ENCODE measurements around the gene CDH4. TPM values are rescaled to one million over a fixed set of nuclear protein-coding genes. Genes with fewer than 3 reads are reported as not detected.

The CDH4 gene
- polyA plus RNA-seq, 1 donor = 1.2 TPM

DNA sequence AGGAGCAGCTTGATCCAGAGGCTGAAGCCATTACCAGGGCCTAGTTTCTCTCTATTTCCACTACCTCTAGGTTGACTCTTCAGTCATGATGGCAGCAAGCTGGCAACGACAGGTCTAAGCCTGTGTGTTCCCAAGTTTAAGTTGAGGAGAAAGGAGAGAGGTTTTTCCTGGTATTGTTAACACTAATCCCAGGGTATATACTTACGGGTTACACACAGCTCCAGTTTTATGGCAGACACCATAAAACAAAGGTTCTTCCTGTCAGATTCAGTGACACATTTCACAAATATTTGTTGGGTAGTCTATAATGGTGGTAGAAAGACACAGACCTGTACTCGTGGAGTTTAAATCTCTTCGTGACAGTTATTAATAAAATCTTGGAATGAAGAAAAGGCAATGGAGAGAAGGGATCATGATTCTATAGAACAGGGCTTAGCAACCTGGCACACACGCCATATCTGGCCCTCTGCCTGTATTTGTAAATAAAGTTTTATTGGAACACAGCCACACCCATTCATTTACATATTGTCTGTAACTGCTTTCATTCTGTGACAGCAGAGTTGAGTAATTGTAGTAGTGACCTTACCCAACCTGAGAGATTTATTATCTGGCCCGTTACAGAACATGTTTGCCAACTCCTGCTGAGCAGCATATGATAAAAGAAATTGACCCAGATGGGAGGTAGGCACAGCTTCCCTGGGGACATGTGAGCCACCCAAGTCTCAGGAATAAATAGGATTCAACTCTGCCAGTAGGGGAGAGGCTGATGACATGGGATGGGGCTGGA, 323.3 kb downstream of the CDH4 start:
- no peak for DNase-seq (ENCODE audit: low read depth)

DNA sequence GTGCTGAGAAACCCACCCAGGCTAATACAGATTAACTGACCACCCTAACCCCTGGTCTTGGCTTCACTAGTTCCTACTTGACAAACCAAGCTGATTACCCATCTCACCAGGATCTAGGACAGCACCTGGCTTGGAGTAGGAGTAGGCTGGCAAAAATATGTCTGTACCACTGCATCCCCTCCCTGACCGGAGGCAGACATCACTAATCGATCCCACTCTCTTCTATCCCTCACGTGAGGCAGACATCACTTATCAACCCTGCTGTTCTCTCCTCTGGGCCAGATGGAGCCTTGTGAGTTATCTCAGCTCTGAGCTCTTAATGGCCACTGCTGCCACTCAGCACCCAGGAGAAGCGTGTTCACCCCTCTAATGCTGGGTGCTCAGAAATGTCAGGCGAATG, 324.3 kb downstream of the CDH4 start:
- DNase-seq (ENCODE audit: low read depth) = no peak

- DNase-seq (ENCODE audit: low read depth) = no peak
These were observed 325.0 kb downstream of the CDH4 start for GRCh38 chr20:61577065-61577464.

DNA sequence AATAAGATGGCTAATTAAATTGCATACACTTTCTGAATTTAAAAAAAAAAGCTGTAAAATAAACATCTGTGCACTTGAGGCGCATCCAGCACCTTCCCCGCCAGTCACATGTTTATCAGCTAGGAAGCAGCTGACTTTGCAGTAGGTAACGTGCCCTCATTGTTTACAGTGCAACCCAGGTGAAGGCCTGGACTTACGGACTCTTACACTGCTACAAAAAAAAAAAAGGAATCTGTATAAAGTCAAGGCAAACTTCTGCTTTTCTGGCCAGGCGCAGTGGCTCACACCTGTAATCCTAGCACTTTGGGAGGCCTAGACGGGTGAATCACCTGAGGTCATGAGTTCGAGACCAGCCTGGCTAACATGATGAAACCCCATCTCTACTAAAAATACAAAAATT, 327.8 kb downstream of the CDH4 start:
- DNase-seq (ENCODE audit: low read depth) = no peak

- DNase-seq (ENCODE audit: low read depth) = no peak
These were observed 329.1 kb downstream of the CDH4 start for GRCh38 chr20:61580958-61581824.

- DNase-seq (ENCODE audit: low read depth) = no peak
These were observed 329.7 kb downstream of the CDH4 start for GRCh38 chr20:61581825-61582188.

GRCh38 chr20:61582196-61582923, 330.3 kb downstream of the CDH4 start:
- no peak for DNase-seq (ENCODE audit: low read depth)

GRCh38 chr20:61583356-61583755, 331.3 kb downstream of the CDH4 start:
- no peak for DNase-seq (ENCODE audit: low read depth)

- DNase-seq (ENCODE audit: low read depth) = no peak
These were observed 332.8 kb downstream of the CDH4 start for GRCh38 chr20:61584851-61585250.

DNA sequence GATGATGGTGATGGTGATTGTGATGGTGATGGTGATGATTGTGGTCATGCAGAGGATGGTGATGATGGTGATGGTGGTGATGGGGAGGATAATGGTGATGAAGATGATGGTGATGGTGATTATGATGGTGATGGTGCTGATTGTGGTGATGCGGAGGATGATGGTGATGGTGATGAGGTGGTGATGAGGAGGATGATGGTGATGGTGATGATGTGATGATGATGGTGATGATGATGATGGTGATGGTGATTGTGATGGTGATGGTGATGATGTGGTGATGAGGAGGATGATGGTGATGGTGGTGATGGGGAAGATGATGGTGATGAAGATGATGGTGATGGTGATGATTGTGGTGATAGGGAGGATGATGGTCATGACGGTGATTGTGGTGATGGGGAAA, 333.7 kb downstream of the CDH4 start:
- DNase-seq (ENCODE audit: low read depth) = no peak

GRCh38 chr20:61587036-61587435, 335.0 kb downstream of the CDH4 start:
- DNase-seq (ENCODE audit: low read depth) = no peak

DNA sequence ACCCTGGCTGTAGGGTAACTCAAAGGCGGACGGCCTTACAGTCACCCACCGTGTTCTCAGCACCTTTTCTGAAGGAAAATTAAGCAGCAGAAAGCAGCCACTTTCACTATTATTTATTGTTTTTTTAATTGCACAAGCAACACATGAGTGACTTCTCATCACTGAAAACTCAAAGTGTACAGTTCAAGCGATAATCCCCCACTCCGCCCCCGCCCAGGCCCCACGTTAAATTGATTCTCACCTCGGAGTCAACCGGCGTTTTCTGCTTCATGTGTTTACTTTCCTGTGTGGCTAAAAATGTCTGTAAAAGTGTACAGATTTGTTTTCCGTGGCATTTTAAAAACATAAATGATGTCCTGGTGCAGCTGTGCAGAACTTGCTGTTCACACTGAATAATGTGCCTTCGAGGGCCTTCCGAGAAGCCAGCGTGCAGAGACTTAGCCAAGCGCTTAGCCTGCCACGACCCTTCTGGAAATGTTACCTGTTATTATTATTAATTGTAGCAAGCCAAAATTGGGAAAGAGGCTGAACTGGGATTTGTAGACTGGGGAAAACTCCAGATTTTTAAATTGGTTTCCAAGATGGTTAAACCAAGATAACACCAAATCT, 335.7 kb downstream of the CDH4 start:
- DNase-seq (ENCODE audit: low read depth) = no peak

DNA sequence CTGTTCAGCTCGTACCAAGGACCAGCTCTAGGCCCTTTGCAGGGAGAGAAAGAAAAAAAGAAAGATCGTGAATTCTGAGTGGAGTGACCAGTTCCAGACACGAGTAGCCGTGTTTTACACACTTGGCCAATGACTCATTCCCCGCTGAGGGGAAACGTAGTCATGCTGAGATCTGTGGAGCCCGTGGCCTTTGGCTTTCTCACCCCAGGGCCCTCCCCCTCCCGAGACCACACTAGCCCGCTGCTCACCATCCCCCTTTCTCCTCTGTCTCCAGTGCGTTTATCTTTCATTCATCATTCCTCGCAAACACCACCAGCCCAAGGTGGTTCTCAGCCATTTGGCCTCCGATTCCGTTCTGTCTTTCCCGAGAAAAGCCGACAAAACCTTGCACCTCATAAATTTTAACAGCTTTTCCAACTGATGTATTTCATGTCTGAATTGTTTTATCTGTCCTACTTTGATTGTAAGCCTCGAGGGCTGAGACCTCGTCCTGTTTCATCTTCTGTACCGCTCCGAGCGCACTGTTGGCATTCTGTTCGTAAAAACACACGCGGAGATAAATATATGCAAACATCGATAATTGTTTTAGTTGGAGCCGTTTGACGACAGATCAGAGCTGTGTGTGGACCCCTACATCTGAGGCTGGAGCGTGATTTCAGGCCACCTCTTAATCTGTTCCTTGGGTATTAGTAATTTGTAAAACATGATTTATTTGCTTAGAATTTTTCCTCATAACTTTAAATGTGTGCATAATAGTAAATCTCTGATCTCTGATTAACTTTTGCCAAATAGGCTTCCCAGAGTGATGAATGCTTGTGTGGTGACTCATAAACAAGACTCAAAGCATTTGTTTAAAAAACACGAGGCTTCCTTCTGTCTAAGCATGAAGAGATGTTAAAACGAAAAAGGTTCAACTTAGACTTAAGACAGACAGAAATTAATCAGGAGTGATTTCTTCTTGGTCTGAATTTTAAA, 336.6 kb downstream of the CDH4 start:
- DNase-seq (ENCODE audit: low read depth) = no peak

- DNase-seq (ENCODE audit: low read depth) = no peak
These were observed 338.2 kb downstream of the CDH4 start for GRCh38 chr20:61590236-61590635.

GRCh38 chr20:61593516-61593915, 341.5 kb downstream of the CDH4 start:
- DNase-seq (ENCODE audit: low read depth) = no peak

- DNase-seq (ENCODE audit: low read depth) = no peak
These were observed 342.1 kb downstream of the CDH4 start for GRCh38 chr20:61594198-61594597.

DNA sequence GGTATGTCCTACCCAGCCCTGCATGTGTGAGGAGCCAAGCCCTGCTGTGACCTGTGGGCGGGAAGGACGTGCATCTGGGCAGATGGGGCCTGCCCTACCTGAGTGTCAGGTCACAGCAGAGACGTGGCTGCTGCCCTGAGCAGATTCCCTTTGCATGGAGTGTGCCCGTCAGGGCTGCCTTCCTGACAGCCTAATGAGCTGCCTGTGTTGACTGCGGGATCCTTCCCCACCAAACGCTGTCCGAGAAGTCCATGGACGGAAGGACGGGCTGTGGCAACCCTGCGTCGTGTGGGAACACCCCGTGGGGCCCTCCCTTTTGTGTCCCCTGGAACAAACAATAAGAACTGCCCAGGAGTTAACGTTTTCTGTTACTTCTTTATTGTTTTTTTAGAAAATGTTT, 343.2 kb downstream of the CDH4 start:
- no peak for DNase-seq (ENCODE audit: low read depth)

- DNase-seq (ENCODE audit: low read depth) = no peak
These were observed 344.7 kb downstream of the CDH4 start for GRCh38 chr20:61596687-61597330.

GRCh38 chr20:61597996-61598395, 345.9 kb downstream of the CDH4 start:
- DNase-seq (ENCODE audit: low read depth) = no peak

DNA sequence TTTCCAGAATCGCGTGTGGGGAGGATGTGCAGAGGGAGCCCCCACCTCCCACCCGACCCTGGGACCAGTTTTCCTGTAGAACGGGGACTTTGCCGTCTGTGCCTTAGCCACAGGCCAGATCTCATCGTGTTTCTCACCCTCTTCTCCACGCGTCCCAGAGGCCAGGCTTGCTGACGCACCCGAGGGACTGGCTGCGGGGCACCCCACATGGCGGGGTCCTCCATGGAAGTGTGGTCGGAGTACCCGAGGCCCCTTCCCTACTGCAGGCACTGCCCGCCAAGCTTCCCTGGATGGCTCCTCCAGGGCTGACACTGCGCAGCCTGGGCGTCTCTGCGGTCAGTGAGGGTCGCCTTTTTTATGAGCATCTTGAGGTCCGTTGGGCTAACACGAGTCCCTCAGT, 346.5 kb downstream of the CDH4 start:
- no peak for DNase-seq (ENCODE audit: low read depth)

Measured in forelimb muscle (tissue), 1 donor.